K562 (cell line): ENCODE measurements around the gene CHGA. TPM values are rescaled to one million over a fixed set of nuclear protein-coding genes. Genes with fewer than 3 reads are reported as not detected.

Experiments used
- ATAC-seq: fragments of 200-7000 bp; cut with Tn5 transposase; 3 replicates; pipeline ENCODE4 v1.9.1; 2020; ENCODE audit warnings: moderate library complexity
- BruUV-seq: library from RNA; stranded (reverse); fragments of 400-500 nt; replicated peaks from 2 replicates; lab custom pipeline; 2021; lab: Mats Ljungman, UMichigan
- CTCF ChIA-PET: fragments of 300-600 bp; formaldehyde crosslinking; extraction: SDS; loops from one replicate; lab custom pipeline; 2021; ENCODE audit warnings: low intra/inter-chr PET ratio; lab: Yijun Ruan, JAX
- POLR2A ChIA-PET: fragments of 300-600, 350-650 bp; sonication (Branson Sonifier 250); formaldehyde crosslinking; extraction: SDS; loops from one replicate; lab custom pipeline; 2021; ENCODE audit warnings: antibody characterized with exemption, inconsistent platforms; lab: Yijun Ruan, JAX
- DNase-seq, 4 experiments: peaks; one replicate each; pipeline versions ENCODE4 v3.0.0 to v3.0.0-alpha.2; 2011 to 2018; ENCODE audit warnings: low spot score in 3 of 4, mixed read lengths in 3 of 4; ENCODE audit errors: extremely low read depth in 1 of 4
- FAIRE-seq: peaks from 2 replicates; lab custom pipeline; 2011; peaks lifted over from hg19 to GRCh38; lab: Jason Lieb, UNC
- H2AFZ ChIP-seq: 2 replicates; pipeline ENCODE4 v1.6.0; 2011; ENCODE audit warnings: low read depth, low read length, control low read depth, inconsistent platforms
- H3K27ac ChIP-seq: fragments of 200-600 bp; 3 replicates; pipeline ENCODE4 v1.8.0; 2011; ENCODE audit warnings: low read depth, mild to moderate bottlenecking, control low read depth, inconsistent platforms, low read length, moderate library complexity, mixed read lengths; ENCODE audit errors: extremely low read depth
- H3K27me3 ChIP-seq, 2 experiments: fragments of 300-600 bp in 1 of 2; 2 replicates in 1 of 2; 3 replicates in 1 of 2; pipeline versions ENCODE4 v1.6.0 to v1.8.0; 2011; ENCODE audit warnings: inconsistent platforms in 2 of 2, low read length in 2 of 2, mild to moderate bottlenecking in 1 of 2, mixed read lengths in 1 of 2, moderate library complexity in 1 of 2; ENCODE audit not compliant: control insufficient read depth in 2 of 2, insufficient read depth in 2 of 2
- H3K36me3 ChIP-seq: fragments of 300-600 bp; 3 replicates; pipeline ENCODE4 v1.8.0; 2011; ENCODE audit warnings: mild to moderate bottlenecking, low read length, inconsistent platforms; ENCODE audit not compliant: control insufficient read depth, insufficient read depth
- H3K4me1 ChIP-seq, 2 experiments: fragments of 200-600 bp in 1 of 2; replicated peaks in 1 of 2; 2 replicates in 1 of 2; 3 replicates in 1 of 2; pipeline versions ENCODE4 v1.5.1 to v1.8.0; 2011; ENCODE audit warnings: inconsistent platforms in 2 of 2, low read length in 2 of 2, mild to moderate bottlenecking in 1 of 2, mixed read lengths in 1 of 2, moderate library complexity in 1 of 2; ENCODE audit not compliant: control insufficient read depth in 2 of 2, insufficient read depth in 2 of 2
- H3K4me2 ChIP-seq: 2 replicates; pipeline ENCODE4 v1.6.1; 2011; ENCODE audit warnings: low read length, control low read depth, inconsistent platforms, mixed read lengths; ENCODE audit not compliant: insufficient read depth
- H3K4me3 ChIP-seq: fragments of 200-600 bp; sonication (generic), shearing (Covaris generic); 2 replicates; pipeline ENCODE4 v1.5.1; 2016; ENCODE audit warnings: control low read depth, inconsistent platforms
- H3K79me2 ChIP-seq: fragments of 200-600 bp; 3 replicates; pipeline ENCODE4 v1.8.0; 2011; ENCODE audit warnings: low read length, inconsistent platforms; ENCODE audit not compliant: control insufficient read depth, insufficient read depth
- H3K9ac ChIP-seq, 2 experiments: 2 replicates each; pipeline versions ENCODE4 v1.6.0 to v1.6.1; 2011; ENCODE audit warnings: low read depth in 2 of 2, low read length in 2 of 2, control low read depth in 1 of 2, inconsistent platforms in 1 of 2, mild to moderate bottlenecking in 1 of 2, mixed read lengths in 1 of 2; ENCODE audit not compliant: insufficient read depth in 1 of 2
- H3K9me1 ChIP-seq: one replicate; pipeline ENCODE4 v1.6.0; 2011; ENCODE audit warnings: inconsistent platforms, mild to moderate bottlenecking, low read length, moderate library complexity; ENCODE audit not compliant: control insufficient read depth, insufficient read depth
- H3K9me3 ChIP-seq: replicated peaks from 2 replicates; pipeline ENCODE4 v1.5.1; 2011; ENCODE audit warnings: low read depth, low read length, inconsistent platforms; ENCODE audit not compliant: control insufficient read depth, insufficient read depth
- H4K20me1 ChIP-seq: replicated peaks from 2 replicates; pipeline ENCODE4 v1.6.1; 2011; ENCODE audit warnings: low read length, inconsistent platforms, mixed read lengths; ENCODE audit not compliant: control insufficient read depth, insufficient read depth
- ELF2 ChIP-seq: fragments of 250-450 bp; sonication (Bioruptor Pico); IDR thresholded peaks from 2 replicates; pipeline ENCODE4 v1.5.0; 2021; ENCODE audit warnings: mild to moderate bottlenecking
- KAT7 ChIP-seq: sonication (generic); formaldehyde crosslinking; IDR thresholded peaks from 2 replicates; pipeline ENCODE4 v1.8.0; 2022; ENCODE audit warnings: missing genetic modification reagents, mild to moderate bottlenecking, borderline replicate concordance
- NCOA2 ChIP-seq, 2 experiments: fragments of 450-650 bp; IDR thresholded peaks; 2 replicates each; pipeline ENCODE4 v1.6.1; 2018; ENCODE audit warnings: mild to moderate bottlenecking in 2 of 2, moderate library complexity in 1 of 2; ENCODE audit not compliant: partially characterized antibody in 2 of 2
- RFX1 ChIP-seq: fragments of 450-650 bp; IDR thresholded peaks from 2 replicates; pipeline ENCODE4 v1.6.1; 2016; ENCODE audit warnings: mild to moderate bottlenecking, moderate library complexity
- SAP30 ChIP-seq: fragments of 200-600 bp; sonication (generic); IDR thresholded peaks from 2 replicates; pipeline ENCODE4 v1.6.1; 2012; ENCODE audit warnings: borderline replicate concordance, low read depth, mild to moderate bottlenecking, moderate library complexity, low read length, control low read depth, inconsistent platforms; ENCODE audit not compliant: insufficient read depth, poor library complexity, severe bottlenecking
- ZNF584 ChIP-seq: fragments of 200-800 bp; sonication (Bioruptor generic); IDR thresholded peaks from 2 replicates; pipeline ENCODE4 v1.6.1; 2016; ENCODE audit warnings: low read depth, mild to moderate bottlenecking, missing genetic modification characterization, missing compliant biosample characterization
- WGBS: fragments of 100-300 bp; shearing (Covaris generic); methylation state at CpG from one replicate; pipeline ENCODE4 v1.1.6; 2016; ENCODE audit warnings: low coverage, mixed read lengths; ENCODE audit not compliant: insufficient coverage; ENCODE audit errors: missing lambda C conversion rate; 5-methylcytosine and 5-hydroxymethylcytosine counted together
- in situ Hi-C: fragments of 300-500 bp; cut with MboI; formaldehyde crosslinking; loops from 4 replicates; pipeline ENCODE4 v1.15.0; 2018; ENCODE audit warnings: inconsistent platforms, mixed read lengths
- intact Hi-C: fragments of 100-400 bp; cut with micrococcal nuclease; formaldehyde crosslinking; loops from 2 replicates; pipeline ENCODE4 v1.14.2; 2022
- polyA plus RNA-seq, 8 experiments: library from polyadenylated mRNA; depleted of rRNA in 4 of 8; stranded (reverse) in 5 of 8; unstranded in 3 of 8; fragments of >200 nt; fragmentation: Nextera tagmentation in 2 of 8; fragmentation: Illumina TruSeq in 1 of 8; extraction: Ambion mirVana in 2 of 8; extraction: Trizol in 1 of 8; gene quantifications; 2 replicates each; pipeline versions ENCODE4 v1.2.1 to v1.2.3, GENCODE V29; 2011 to 2014; ENCODE audit warnings: inconsistent platforms in 1 of 8, missing spikeins in 1 of 8
- total RNA-seq, 7 experiments: library from RNA; depleted of rRNA in 6 of 7; stranded (reverse); fragments of >200 nt in 6 of 7; fragmentation: Illumina TruSeq in 2 of 7; extraction: Trizol in 2 of 7; gene quantifications; 2 replicates each; pipeline versions ENCODE4 v1.2.1 to v1.2.3, GENCODE V29; 2011 to 2021; ENCODE audit warnings: low replicate concordance in 1 of 7
- TF ChIP-seq, protein P1 (sequence below): sonication (generic); formaldehyde crosslinking; IDR thresholded peaks from 2 replicates; pipeline ENCODE4 v1.8.0; 2022; ENCODE audit warnings: missing genetic modification reagents, mild to moderate bottlenecking, moderate library complexity, borderline replicate concordance

Gene CHGA
- total and polyA plus RNA-seq, 9 of the 15 experiments (the other 6 are each of a cell fraction or from before 2014, with no cell fraction given) = not detected

DNA sequence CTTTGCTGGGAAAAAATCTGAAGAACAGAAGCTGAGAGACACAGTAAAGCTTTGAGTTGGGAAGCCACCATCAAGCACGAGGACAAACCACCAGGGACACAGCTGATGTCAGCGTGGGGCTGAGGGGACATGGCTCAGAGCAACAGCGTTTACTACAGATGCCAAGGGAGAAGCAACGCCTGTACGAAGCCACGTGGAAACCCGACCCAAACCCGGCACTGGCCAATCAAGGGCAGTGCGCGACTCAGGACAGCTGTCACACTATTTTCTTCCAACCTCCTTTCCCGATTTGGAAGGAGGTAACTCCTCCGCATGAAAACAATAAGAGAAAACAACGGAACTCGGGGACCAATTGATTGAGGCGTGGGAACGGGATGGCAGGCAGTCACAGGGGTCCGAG is 20.2 kb upstream of the CHGA start:
- peaks cover 5% of the 10 kb centered on the region; the same call in 1 of the 2 replicates for H4K20me1 ChIP-seq
- DNase-seq (no peak), ATAC-seq (no peak), FAIRE-seq (no peak)
- H3K4me3 ChIP-seq = no peak overlapping the region
- ChIA-PET CTCF (no interaction called here), POLR2A (no interaction called here)
- no peak overlapping the region for H3K9ac ChIP-seq
- H3K36me3 ChIP-seq = no peaks in the 10 kb centered on the region
- peaks cover 7 to 44% of the 10 kb centered on the region in 2 experiments for H3K27me3 ChIP-seq
- H3K4me1 ChIP-seq = no peaks in the 10 kb centered on the region
- TF ChIP-seq KAT7 (CRISPR knock-in tag) (no peak), NCOA2 (IDR thresholded peaks at IDR 0.05; ENCODE audit: partially characterized antibody in 2 of 2) (no peak), ELF2 (CRISPR knock-in tag) (no peak), RFX1 (no peak), SAP30 (no peak), ZNF584 (CRISPR knock-in tag) (no peak)
- TF ChIP-seq, protein P1, sequence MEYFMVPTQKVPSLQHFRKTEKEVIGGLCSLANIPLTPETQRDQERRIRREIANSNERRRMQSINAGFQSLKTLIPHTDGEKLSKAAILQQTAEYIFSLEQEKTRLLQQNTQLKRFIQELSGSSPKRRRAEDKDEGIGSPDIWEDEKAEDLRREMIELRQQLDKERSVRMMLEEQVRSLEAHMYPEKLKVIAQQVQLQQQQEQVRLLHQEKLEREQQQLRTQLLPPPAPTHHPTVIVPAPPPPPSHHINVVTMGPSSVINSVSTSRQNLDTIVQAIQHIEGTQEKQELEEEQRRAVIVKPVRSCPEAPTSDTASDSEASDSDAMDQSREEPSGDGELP = no peak
- no peaks in the 10 kb centered on the region for H3K79me2 ChIP-seq
- no TSS peak for BruUV-seq
- no peak overlapping the region for H2AFZ ChIP-seq
- intact Hi-C loops (no loop called here), in situ Hi-C loops (no loop called here)
- no peak overlapping the region for H3K4me2 ChIP-seq
- 4% methylated on average over 11 of the region's 17 CpGs for WGBS
- no peaks in the 10 kb centered on the region for H3K9me3 ChIP-seq
- H3K27ac ChIP-seq = no peak overlapping the region
- no peaks in the 10 kb centered on the region for H3K9me1 ChIP-seq
